Colonic mucosa (tissue), 4 donors: ENCODE measurements around the gene CHAF1A. TPM values are rescaled to one million over a fixed set of nuclear protein-coding genes. Genes with fewer than 3 reads are reported as not detected.

Experiments used
- DNase-seq: peaks from one replicate; pipeline ENCODE4 v3.0.0-alpha.2; 2020
- H3K27ac ChIP-seq: fragments of 200-600 bp; one replicate; pipeline ENCODE4 v1.8.0; 2021
- H3K27me3 ChIP-seq: fragments of 200-600 bp; one replicate; pipeline ENCODE4 v1.8.0; 2021
- H3K36me3 ChIP-seq: fragments of 200-600 bp; one replicate; pipeline ENCODE4 v1.8.0; 2021
- H3K4me1 ChIP-seq: fragments of 200-600 bp; one replicate; pipeline ENCODE4 v1.8.0; 2021; ENCODE audit warnings: mild to moderate bottlenecking
- H3K4me3 ChIP-seq: fragments of 200-600 bp; one replicate; pipeline ENCODE4 v1.8.0; 2021
- H3K9ac ChIP-seq, 2 donors: one replicate each; pipeline ENCODE4 v1.7.0; 2013; ENCODE audit warnings: control low read depth in 2 of 2, low read depth in 2 of 2, low read length in 2 of 2
- H3K9me3 ChIP-seq: fragments of 200-600 bp; one replicate; pipeline ENCODE4 v1.8.0; 2021
- intact Hi-C: fragments of 100-400 bp; cut with DNase I; formaldehyde crosslinking; loops from one replicate; pipeline ENCODE4 v1.14.1; 2022
- total RNA-seq, 2 donors: library from RNA; stranded (reverse); fragmentation: NEBNext Ultra II Directional in 1 of 2; extraction: Animal tissue kit (Norgen Biotek cat#: 25700) in 1 of 2; gene quantifications; one replicate each; pipeline ENCODE4 v1.2.1, GENCODE V29; 2021
- TF ChIP-seq, protein P1 (sequence below): fragments of 200-600 bp; IDR thresholded peaks from one replicate; pipeline ENCODE4 v1.8.0; 2022; ENCODE audit warnings: antibody characterized with exemption, mild to moderate bottlenecking
- donor health status: healthy.
- donor health status: DM: no; HTN: no; CAD: no.
- donor health status: DM: no; HTN: no; CAD: no.

The CHAF1A gene
- total RNA-seq, 2 donors from 2014 or later = 15.6 to 53.2 TPM

- peaks cover 9% of the 10 kb centered on the region for H3K36me3 ChIP-seq
- H3K27ac ChIP-seq = no peak overlapping the region
- intact Hi-C loops = no loop called here
- H3K9ac ChIP-seq = no peak overlapping the region
- H3K4me3 ChIP-seq = no peak overlapping the region
- TF ChIP-seq, protein P1, sequence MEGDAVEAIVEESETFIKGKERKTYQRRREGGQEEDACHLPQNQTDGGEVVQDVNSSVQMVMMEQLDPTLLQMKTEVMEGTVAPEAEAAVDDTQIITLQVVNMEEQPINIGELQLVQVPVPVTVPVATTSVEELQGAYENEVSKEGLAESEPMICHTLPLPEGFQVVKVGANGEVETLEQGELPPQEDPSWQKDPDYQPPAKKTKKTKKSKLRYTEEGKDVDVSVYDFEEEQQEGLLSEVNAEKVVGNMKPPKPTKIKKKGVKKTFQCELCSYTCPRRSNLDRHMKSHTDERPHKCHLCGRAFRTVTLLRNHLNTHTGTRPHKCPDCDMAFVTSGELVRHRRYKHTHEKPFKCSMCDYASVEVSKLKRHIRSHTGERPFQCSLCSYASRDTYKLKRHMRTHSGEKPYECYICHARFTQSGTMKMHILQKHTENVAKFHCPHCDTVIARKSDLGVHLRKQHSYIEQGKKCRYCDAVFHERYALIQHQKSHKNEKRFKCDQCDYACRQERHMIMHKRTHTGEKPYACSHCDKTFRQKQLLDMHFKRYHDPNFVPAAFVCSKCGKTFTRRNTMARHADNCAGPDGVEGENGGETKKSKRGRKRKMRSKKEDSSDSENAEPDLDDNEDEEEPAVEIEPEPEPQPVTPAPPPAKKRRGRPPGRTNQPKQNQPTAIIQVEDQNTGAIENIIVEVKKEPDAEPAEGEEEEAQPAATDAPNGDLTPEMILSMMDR = no peak
- H3K27me3 ChIP-seq = no peaks in the 10 kb centered on the region
- DNase-seq = no peak
- no peaks in the 10 kb centered on the region for H3K9me3 ChIP-seq
- no peaks in the 10 kb centered on the region for H3K4me1 ChIP-seq
Observed at GRCh38 chr19:4357921-4358326, 44.5 kb upstream of the CHAF1A start.

DNA sequence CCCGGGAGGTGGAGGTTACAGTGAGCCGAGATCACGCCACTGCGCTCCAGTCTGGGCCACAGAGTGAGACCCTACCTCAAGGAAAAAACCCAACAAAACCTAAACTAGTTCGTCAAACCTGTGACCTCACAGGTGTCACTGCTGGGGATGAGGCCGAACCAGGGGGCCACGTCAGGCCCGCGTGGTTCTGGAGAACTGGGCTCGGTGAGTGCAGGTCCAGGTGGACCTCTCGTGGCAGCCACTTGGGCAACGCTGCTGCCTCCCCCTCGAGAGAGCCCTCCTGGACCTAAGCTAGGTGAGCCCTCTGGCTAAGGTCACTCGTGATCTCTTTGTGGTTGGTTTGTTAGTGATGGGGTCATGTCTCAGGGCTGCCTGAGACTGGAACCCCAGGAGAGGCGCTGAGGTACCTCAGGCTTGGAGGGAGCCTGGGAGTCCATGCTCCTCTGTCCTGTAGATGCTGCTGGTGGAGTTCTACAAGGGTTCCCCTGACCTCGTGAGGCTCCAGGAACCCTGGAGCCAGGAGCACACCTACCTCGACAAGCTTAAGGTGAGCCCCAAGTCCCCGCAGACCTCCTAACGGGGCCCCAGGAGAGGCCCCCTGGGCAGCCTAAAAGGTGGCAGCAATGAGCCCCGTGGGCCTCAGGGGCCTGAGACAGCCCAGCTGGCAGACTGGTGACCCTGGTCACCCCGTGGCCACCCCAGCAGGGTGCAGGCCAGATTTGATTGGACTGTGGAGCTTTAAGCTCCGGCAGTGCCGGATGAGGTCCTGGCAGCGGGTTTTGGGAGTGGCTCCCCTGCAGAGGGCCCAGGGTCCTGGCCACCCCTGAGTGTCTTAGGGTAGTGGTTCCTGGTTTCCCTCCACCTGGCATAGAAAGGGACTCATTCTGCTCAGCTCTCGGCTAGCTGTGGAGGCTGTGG is 43.5 kb upstream of the CHAF1A start:
- DNase-seq = no peak
- Histone ChIP-seq H3K9ac (no peak overlapping the region), H3K9me3 (no peaks in the 10 kb centered on the region), H3K4me3 (no peak overlapping the region), H3K36me3 (peaks cover 15% of the 10 kb centered on the region), H3K27ac (no peak overlapping the region), H3K27me3 (no peaks in the 10 kb centered on the region), H3K4me1 (no peaks in the 10 kb centered on the region)
- intact Hi-C loops = no loop called here
- TF ChIP-seq, protein P1 = no peak

DNA sequence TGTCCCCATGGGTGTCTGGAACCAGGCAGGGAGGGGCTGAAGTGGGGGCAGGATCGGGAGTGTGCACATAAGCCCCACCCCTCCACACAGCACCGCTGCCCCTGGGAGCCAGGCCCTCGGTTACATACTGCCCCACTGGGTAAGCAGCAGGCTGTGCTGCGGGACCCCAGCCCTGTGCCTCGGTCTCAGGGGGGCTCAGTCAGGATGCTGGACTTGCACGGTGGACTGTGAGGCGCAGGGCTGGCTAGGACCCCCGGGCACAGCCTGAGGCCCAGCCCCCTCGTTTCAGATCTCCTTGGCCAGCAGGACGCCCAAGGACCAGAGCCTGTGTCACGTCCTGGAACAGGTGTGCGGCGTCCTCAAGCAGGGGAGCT is 42.8 kb upstream of the CHAF1A start:
- Histone ChIP-seq H3K27ac (no peak overlapping the region), H3K4me1 (no peaks in the 10 kb centered on the region), H3K4me3 (no peak overlapping the region), H3K9me3 (no peaks in the 10 kb centered on the region), H3K27me3 (no peaks in the 10 kb centered on the region), H3K36me3 (peaks cover 15% of the 10 kb centered on the region), H3K9ac (no peak overlapping the region)
- TF ChIP-seq, protein P1 = no peak
- DNase-seq = no peak
- intact Hi-C loops = no loop called here

DNA sequence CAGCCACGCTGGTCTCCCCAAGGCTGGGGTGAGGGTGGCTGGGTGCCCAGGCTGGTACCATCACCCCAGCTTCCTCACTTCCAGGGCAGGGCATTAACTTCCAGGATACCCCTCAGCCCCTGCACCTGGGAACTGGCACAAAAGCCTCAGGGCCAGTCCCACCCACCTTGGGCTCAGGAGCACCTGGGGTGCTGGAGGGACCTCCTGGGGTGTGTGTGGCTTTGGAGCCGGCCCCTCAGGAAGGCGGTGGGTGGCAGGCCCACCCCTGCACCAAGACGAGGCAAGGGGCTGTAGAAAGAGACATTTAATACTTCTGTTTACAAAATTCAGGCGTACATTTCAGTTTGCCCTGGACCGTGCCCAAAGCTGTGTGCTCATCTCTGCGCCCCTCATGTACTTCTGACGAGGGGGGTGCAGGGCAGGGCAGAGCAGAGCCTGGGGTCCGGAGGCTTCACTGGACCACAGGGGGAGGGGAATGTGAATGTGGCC is 42.3 kb upstream of the CHAF1A start:
- peaks cover 15% of the 10 kb centered on the region for H3K36me3 ChIP-seq
- no peaks in the 10 kb centered on the region for H3K27me3 ChIP-seq
- TF ChIP-seq, protein P1 = no peak
- DNase-seq = no peak
- no peak overlapping the region for H3K4me3 ChIP-seq
- H3K9ac ChIP-seq = no peak overlapping the region
- H3K9me3 ChIP-seq = no peaks in the 10 kb centered on the region
- H3K4me1 ChIP-seq = no peaks in the 10 kb centered on the region
- no peak overlapping the region for H3K27ac ChIP-seq
- intact Hi-C loops = no loop called here

GRCh38 chr19:4360641-4361151 is 41.7 kb upstream of the CHAF1A start:
- intact Hi-C loops = no loop called here
- no peaks in the 10 kb centered on the region for H3K27me3 ChIP-seq
- H3K9ac ChIP-seq = no peak overlapping the region
- TF ChIP-seq, protein P1 = no peak
- DNase-seq = no peak
- H3K4me3 ChIP-seq = no peak overlapping the region
- H3K9me3 ChIP-seq = no peaks in the 10 kb centered on the region
- no peaks in the 10 kb centered on the region for H3K4me1 ChIP-seq
- H3K36me3 ChIP-seq = peaks cover 15% of the 10 kb centered on the region
- H3K27ac ChIP-seq = no peak overlapping the region
